GM12878 (cell line): Measurements from ENCODE around the gene DIAPH2. TPM values are rescaled to one million over a fixed set of nuclear protein-coding genes. Genes with fewer than 3 reads are reported as not detected.

Source experiments
- ATAC-seq: fragments of 200-7000 bp; cut with Tn5 transposase; 3 replicates; pipeline ENCODE4 v1.9.1; 2020; ENCODE audit warnings: mild to moderate bottlenecking, moderate library complexity
- BruUV-seq: library from RNA; stranded (reverse); fragments of 400-500 nt; replicated peaks from 2 replicates; lab custom pipeline; 2021; lab: Mats Ljungman, UMichigan
- CTCF ChIA-PET: fragments of 300-600 bp; sonication (Branson Sonifier 250); formaldehyde crosslinking; extraction: SDS; loops from one replicate; lab custom pipeline; 2021; ENCODE audit warnings: inconsistent platforms; lab: Yijun Ruan, JAX
- POLR2A ChIA-PET: fragments of 350-600 bp; formaldehyde crosslinking; extraction: SDS; loops from one replicate; lab custom pipeline; 2021; ENCODE audit warnings: inconsistent platforms; lab: Charles Lee
- RAD21 ChIA-PET: fragments of 300-600 bp; sonication (Branson Sonifier 250); formaldehyde crosslinking; loops from one replicate; lab custom pipeline; 2023; ENCODE audit warnings: antibody characterized with exemption; ENCODE audit not compliant: unreplicated experiment; lab: Charles Lee
- SMC1A ChIA-PET: fragments of 300-600 bp; sonication (Branson Sonifier 250); formaldehyde crosslinking; loops from one replicate; lab custom pipeline; 2023; ENCODE audit not compliant: unreplicated experiment, uncharacterized antibody; lab: Charles Lee
- DNase-seq: peaks from one replicate; pipeline ENCODE4 v3.0.0-alpha.2; 2011; ENCODE audit warnings: low read depth, low spot score
- FAIRE-seq: peaks from 3 replicates; lab custom pipeline; 2011; peaks lifted over from hg19 to GRCh38; lab: Jason Lieb, UNC
- H2AFZ ChIP-seq: 2 replicates; pipeline ENCODE4 v1.6.0; 2011; ENCODE audit warnings: low read depth, low read length, control low read depth; ENCODE audit not compliant: control insufficient read depth
- H3K27ac ChIP-seq: 2 replicates; pipeline ENCODE4 v1.5.1; 2011; ENCODE audit warnings: control low read depth; ENCODE audit not compliant: control insufficient read depth, insufficient read depth
- H3K27me3 ChIP-seq, 2 experiments: replicated peaks in 1 of 2; 2 replicates each; pipeline versions ENCODE4 v1.6.0 to v1.6.1; 2011; ENCODE audit warnings: low read length in 1 of 2; ENCODE audit not compliant: control insufficient read depth in 2 of 2, insufficient read depth in 2 of 2
- H3K36me3 ChIP-seq, 2 experiments: 2 replicates each; pipeline ENCODE4 v1.5.1; 2011; ENCODE audit warnings: low read length in 1 of 2; ENCODE audit not compliant: control insufficient read depth in 2 of 2, insufficient read depth in 2 of 2
- H3K4me1 ChIP-seq: 2 replicates; pipeline ENCODE4 v1.6.1; 2011; ENCODE audit warnings: mild to moderate bottlenecking, low read length, moderate library complexity, mixed read lengths; ENCODE audit not compliant: control insufficient read depth, insufficient read depth
- H3K4me2 ChIP-seq: 2 replicates; pipeline ENCODE4 v1.6.0; 2011; ENCODE audit warnings: control low read depth; ENCODE audit not compliant: control insufficient read depth, insufficient read depth
- H3K4me3 ChIP-seq: fragments of 200-600 bp; sonication (generic); 2 replicates; pipeline ENCODE4 v1.5.1; 2016
- H3K79me2 ChIP-seq: 2 replicates; pipeline ENCODE4 v1.6.0; 2011; ENCODE audit warnings: low read length; ENCODE audit not compliant: control insufficient read depth, insufficient read depth
- H3K9ac ChIP-seq: 2 replicates; pipeline ENCODE4 v1.8.0; 2011; ENCODE audit warnings: low read length, control low read depth, mixed read lengths; ENCODE audit not compliant: control insufficient read depth, insufficient read depth
- H3K9me3 ChIP-seq: replicated peaks from 3 replicates; pipeline ENCODE4 v1.5.1; 2011; ENCODE audit warnings: mild to moderate bottlenecking, low read length; ENCODE audit not compliant: control insufficient read depth, insufficient read depth
- H4K20me1 ChIP-seq: 2 replicates; pipeline ENCODE4 v1.6.0; 2011; ENCODE audit not compliant: control insufficient read depth, insufficient read depth
- CBFB ChIP-seq: IDR thresholded peaks from 2 replicates; pipeline ENCODE4 v1.6.1; 2016; ENCODE audit warnings: antibody characterized with exemption, low read depth
- CBX3 ChIP-seq: fragments of 200-600 bp; sonication (generic); IDR thresholded peaks from 2 replicates; pipeline ENCODE4 v1.6.1; 2016; ENCODE audit warnings: low read depth, borderline replicate concordance
- CTCF ChIP-seq, 3 experiments: IDR thresholded peaks in 2 of 3; conservative IDR thresholded peaks in 1 of 3; 2 replicates each; pipeline ENCODE4 v1.5.1; 2011; ENCODE audit warnings: low read depth in 3 of 3, low read length in 3 of 3, mild to moderate bottlenecking in 3 of 3, control low read depth in 2 of 3, moderate library complexity in 2 of 3, inconsistent platforms in 1 of 3, mixed read lengths in 1 of 3; ENCODE audit not compliant: control insufficient read depth in 2 of 3, insufficient read depth in 1 of 3; ENCODE audit errors: extremely low read depth in 1 of 3
- IKZF2 ChIP-seq, 2 experiments: fragments of 450-650 bp; IDR thresholded peaks; 2 replicates each; pipeline ENCODE4 v1.6.1; 2017; ENCODE audit warnings: mild to moderate bottlenecking in 2 of 2, moderate library complexity in 2 of 2
- IRF4 ChIP-seq: IDR thresholded peaks from 2 replicates; pipeline ENCODE4 v1.6.1; 2011; ENCODE audit warnings: low read depth, low read length
- MAX ChIP-seq: IDR thresholded peaks from 2 replicates; pipeline ENCODE4 v1.6.1; 2012; ENCODE audit warnings: low read depth, low read length, improper control_type of control experiment
- MEF2B ChIP-seq: fragments of 450-650 bp; IDR thresholded peaks from 2 replicates; pipeline ENCODE4 v1.6.1; 2018; ENCODE audit warnings: mild to moderate bottlenecking, moderate library complexity; ENCODE audit not compliant: partially characterized antibody, poor library complexity, severe bottlenecking
- MTA3 ChIP-seq: IDR thresholded peaks from 2 replicates; pipeline ENCODE4 v1.6.1; 2012; ENCODE audit warnings: low read length, inconsistent platforms, borderline replicate concordance
- MYB ChIP-seq: fragments of 150-350 bp; IDR thresholded peaks from 2 replicates; pipeline ENCODE4 v1.6.1; 2014; ENCODE audit warnings: mild to moderate bottlenecking, low read depth, low read length, borderline replicate concordance
- NFIC ChIP-seq: IDR thresholded peaks from 2 replicates; pipeline ENCODE4 v1.6.1; 2012; ENCODE audit warnings: low read depth, mild to moderate bottlenecking, inconsistent platforms, low read length, moderate library complexity
- PAX5 ChIP-seq: IDR thresholded peaks from 2 replicates; pipeline ENCODE4 v1.6.1; 2011; ENCODE audit warnings: low read depth, low read length, borderline replicate concordance
- RB1 ChIP-seq: fragments of 450-650 bp; formaldehyde crosslinking; IDR thresholded peaks from 2 replicates; pipeline ENCODE4 v1.6.1; 2017; ENCODE audit warnings: mild to moderate bottlenecking, borderline replicate concordance
- RUNX3 ChIP-seq: IDR thresholded peaks from 2 replicates; pipeline ENCODE4 v1.6.1; 2012; ENCODE audit warnings: low read length, inconsistent platforms
- SMAD1 ChIP-seq: fragments of 450-650 bp; IDR thresholded peaks from 2 replicates; pipeline ENCODE4 v1.6.1; 2018; ENCODE audit warnings: mild to moderate bottlenecking, low read depth; ENCODE audit not compliant: partially characterized antibody
- SMC3 ChIP-seq: IDR thresholded peaks from 2 replicates; pipeline ENCODE4 v1.6.1; 2011; ENCODE audit warnings: low read length, improper control_type of control experiment, borderline replicate concordance
- TCF7 ChIP-seq: IDR thresholded peaks from 2 replicates; pipeline ENCODE4 v1.6.1; 2014; ENCODE audit warnings: antibody characterized with exemption, borderline replicate concordance
- WGBS: methylation state at CpG from one replicate; pipeline ENCODE4 v1.1.6; 2016; ENCODE audit warnings: low lambda C conversion rate; ENCODE audit not compliant: insufficient replicate concordance, insufficient coverage; ENCODE audit errors: missing lambda C conversion rate; 5-methylcytosine and 5-hydroxymethylcytosine counted together
- in situ Hi-C: fragments of 300-500 bp; cut with MboI; formaldehyde crosslinking; loops from 9 replicates; pipeline ENCODE4 v1.14.3; 2018; ENCODE audit warnings: mixed read lengths
- intact Hi-C: fragments of 100-400 bp; cut with micrococcal nuclease; formaldehyde crosslinking; loops from one replicate; pipeline ENCODE4 v1.14.2; 2022; ENCODE audit not compliant: unreplicated experiment
- polyA plus RNA-seq, 11 experiments: library from polyadenylated mRNA; depleted of rRNA in 4 of 11; unstranded in 6 of 11; stranded (reverse) in 5 of 11; fragments of >200 nt; fragmentation: Nextera tagmentation in 4 of 11; fragmentation: Illumina TruSeq in 1 of 11; extraction: Ambion mirVana in 4 of 11; extraction: Trizol in 1 of 11; gene quantifications; 1 replicate in 1 of 11; 2 replicates in 10 of 11; pipeline versions ENCODE4 v1.2.1 to v1.2.3, GENCODE V29; 2011 to 2016; ENCODE audit warnings: inconsistent platforms in 2 of 11, missing spikeins in 2 of 11, low read depth in 1 of 11
- total RNA-seq, 4 experiments: library from RNA; depleted of rRNA in 3 of 4; stranded (reverse); fragments of >200 nt in 3 of 4; fragmentation: Illumina TruSeq in 1 of 4; extraction: Trizol in 1 of 4; gene quantifications; 2 replicates each; pipeline versions ENCODE4 v1.2.1 to v1.2.3, GENCODE V29; 2013 to 2021
- TF ChIP-seq, protein P1 (sequence below): IDR thresholded peaks from 2 replicates; pipeline ENCODE4 v1.6.1; 2011; ENCODE audit warnings: mild to moderate bottlenecking, low read depth, low read length, moderate library complexity; ENCODE audit not compliant: insufficient replicate concordance
- TF ChIP-seq, protein P2 (sequence below): fragments of 450-650 bp; IDR thresholded peaks from 2 replicates; pipeline ENCODE4 v1.6.1; 2016; ENCODE audit warnings: mild to moderate bottlenecking
- TF ChIP-seq, protein P3 (sequence below): IDR thresholded peaks from 2 replicates; pipeline ENCODE4 v1.6.1; 2011; ENCODE audit warnings: borderline replicate concordance, low read depth, mild to moderate bottlenecking, moderate library complexity, low read length; ENCODE audit not compliant: insufficient read depth, poor library complexity, severe bottlenecking

The DIAPH2 gene
- total and polyA plus RNA-seq, 10 of the 15 experiments (the other 5 are each of a cell fraction or from before 2014, with no cell fraction given): 2.2 to 16.6 (median 8.8) TPM

DNA sequence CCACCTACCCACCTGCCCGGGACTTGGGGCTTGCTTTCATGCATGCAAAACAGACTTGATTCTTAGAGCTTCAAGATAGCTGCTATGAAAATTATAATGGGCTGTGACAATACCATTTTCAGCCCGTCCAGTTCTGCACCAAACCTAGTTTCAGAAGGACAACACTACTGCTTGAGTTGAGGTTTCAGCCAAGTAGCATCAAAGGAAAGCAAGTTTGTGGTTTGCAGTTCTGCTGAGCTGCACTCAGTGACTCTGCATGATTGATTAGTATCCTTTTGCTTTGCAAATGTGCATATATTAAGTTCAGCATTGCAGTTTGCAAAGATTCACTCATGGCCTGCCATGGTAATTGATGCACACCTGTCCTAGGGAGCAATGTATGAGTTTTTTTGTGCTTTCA, 641.8 kb downstream of the DIAPH2 start:
- no TSS peak for BruUV-seq
- ChIA-PET POLR2A (no interaction called here), RAD21 (no interaction called here), CTCF (no interaction called here), SMC1A (interaction anchor here (0.7 to 1.0 kb wide), 3 partner anchors 17 to 124 kb away, joined by 3 to 5 read pairs (median 3); no protein-coding TSS in a partner anchor)
- Histone ChIP-seq H3K4me2 (peak overlapping the region; percentile 19; the same call in 1 of the 2 replicates), H3K36me3 (no peaks in the 10 kb centered on the region), H3K79me2 (no peaks in the 10 kb centered on the region), H3K27ac (no peak overlapping the region), H3K4me1 (no peaks in the 10 kb centered on the region), H3K9me3 (no peaks in the 10 kb centered on the region), H3K9ac (no peak overlapping the region), H4K20me1 (no peaks in the 10 kb centered on the region), H3K27me3 (no peaks in the 10 kb centered on the region), H3K4me3 (no peak overlapping the region), H2AFZ (no peak overlapping the region)
- DNase-seq (peak; percentile 73), ATAC-seq (peak; percentile 96), FAIRE-seq (peak; percentile 86)
- WGBS: 0% methylated on average over 2 of the region's 2 CpGs
- in situ Hi-C loops: no loop called here
- intact Hi-C loops: no loop called here
- TF ChIP-seq CBX3 (no peak), CTCF (IDR thresholded peaks at IDR 0.05 in 2 of 3, conservative IDR thresholded peaks at IDR 0.05 in 1 of 3; ENCODE audit: control insufficient read depth in 2 of 3, extremely low read depth in 1 of 3, insufficient read depth in 1 of 3, low read depth in 3 of 3, low read length in 3 of 3) (no peak), SMC3 (no peak), SMAD1 (no peak), NFIC (peak; percentile 54), CBFB (0 out of 2 replicates have a peak, but pooled peaks have one; percentile 42), IRF4 (0 out of 2 replicates have a peak, but pooled peaks have one; percentile 21), RUNX3 (peak; percentile 92), RB1 (no peak), MTA3 (no peak), MAX (no peak), PAX5 (peak; percentile 86), MYB (no peak), MEF2B (peak; percentile 30), IKZF2 (IDR thresholded peaks at IDR 0.05) (peak in 1 of 2 experiments; percentile 26; a peak in 1 of 4 replicates), TCF7 (peak; percentile 22; the same call in 1 of the 2 replicates)
- TF ChIP-seq, protein P1, sequence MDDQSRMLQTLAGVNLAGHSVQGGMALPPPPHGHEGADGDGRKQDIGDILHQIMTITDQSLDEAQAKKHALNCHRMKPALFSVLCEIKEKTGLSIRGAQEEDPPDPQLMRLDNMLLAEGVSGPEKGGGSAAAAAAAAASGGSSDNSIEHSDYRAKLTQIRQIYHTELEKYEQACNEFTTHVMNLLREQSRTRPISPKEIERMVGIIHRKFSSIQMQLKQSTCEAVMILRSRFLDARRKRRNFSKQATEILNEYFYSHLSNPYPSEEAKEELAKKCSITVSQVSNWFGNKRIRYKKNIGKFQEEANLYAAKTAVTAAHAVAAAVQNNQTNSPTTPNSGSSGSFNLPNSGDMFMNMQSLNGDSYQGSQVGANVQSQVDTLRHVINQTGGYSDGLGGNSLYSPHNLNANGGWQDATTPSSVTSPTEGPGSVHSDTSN: peak; percentile 74
- TF ChIP-seq, protein P2, sequence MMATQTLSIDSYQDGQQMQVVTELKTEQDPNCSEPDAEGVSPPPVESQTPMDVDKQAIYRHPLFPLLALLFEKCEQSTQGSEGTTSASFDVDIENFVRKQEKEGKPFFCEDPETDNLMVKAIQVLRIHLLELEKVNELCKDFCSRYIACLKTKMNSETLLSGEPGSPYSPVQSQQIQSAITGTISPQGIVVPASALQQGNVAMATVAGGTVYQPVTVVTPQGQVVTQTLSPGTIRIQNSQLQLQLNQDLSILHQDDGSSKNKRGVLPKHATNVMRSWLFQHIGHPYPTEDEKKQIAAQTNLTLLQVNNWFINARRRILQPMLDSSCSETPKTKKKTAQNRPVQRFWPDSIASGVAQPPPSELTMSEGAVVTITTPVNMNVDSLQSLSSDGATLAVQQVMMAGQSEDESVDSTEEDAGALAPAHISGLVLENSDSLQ: peak; percentile 82
- TF ChIP-seq, protein P3, sequence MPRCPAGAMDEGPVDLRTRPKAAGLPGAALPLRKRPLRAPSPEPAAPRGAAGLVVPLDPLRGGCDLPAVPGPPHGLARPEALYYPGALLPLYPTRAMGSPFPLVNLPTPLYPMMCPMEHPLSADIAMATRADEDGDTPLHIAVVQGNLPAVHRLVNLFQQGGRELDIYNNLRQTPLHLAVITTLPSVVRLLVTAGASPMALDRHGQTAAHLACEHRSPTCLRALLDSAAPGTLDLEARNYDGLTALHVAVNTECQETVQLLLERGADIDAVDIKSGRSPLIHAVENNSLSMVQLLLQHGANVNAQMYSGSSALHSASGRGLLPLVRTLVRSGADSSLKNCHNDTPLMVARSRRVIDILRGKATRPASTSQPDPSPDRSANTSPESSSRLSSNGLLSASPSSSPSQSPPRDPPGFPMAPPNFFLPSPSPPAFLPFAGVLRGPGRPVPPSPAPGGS: peak; percentile 38
